AG10803 (cell line): ENCODE measurements around the gene ASB6.

Experiments
- DNase-seq: peaks from one replicate; pipeline ENCODE4 v3.0.0; 2010; ENCODE audit warnings: low read depth
- H3K4me3 ChIP-seq: 2 replicates; pipeline ENCODE4 v1.5.1; 2011; ENCODE audit warnings: mild to moderate bottlenecking, low read length, control low read depth
- CTCF ChIP-seq: conservative IDR thresholded peaks from 2 replicates; pipeline ENCODE4 v1.5.1; 2011; ENCODE audit warnings: mild to moderate bottlenecking, low read length, control low read depth, inconsistent platforms

The ASB6 gene

GRCh38 chr9:129585352-129585751 is 56.6 kb downstream of the ASB6 start:
- DNase-seq: no peak
- no peak overlapping the region for H3K4me3 ChIP-seq
- TF ChIP-seq CTCF: no peak
